Fibroblast of skin of left quadriceps (primary cell): Measurements from ENCODE around the gene C5orf24.
A peak's percentile ranks its signal among the peaks of the same experiment; 100 is the strongest.
"Not testable (repeated sequence)": the region's sequence is repeated elsewhere in the genome, so short reads cannot be mapped to it uniquely, and the experiment has no call there.

Experiments used
- DNase-seq, 2 experiments: peaks; one replicate each; pipeline ENCODE4 v3.0.0-alpha.2; 2013; ENCODE audit warnings: low read depth in 2 of 2

The C5orf24 gene

GRCh38 chr5:134856465-134856864 lies 10.7 kb downstream of the C5orf24 start:
- not testable (repeated sequence) for DNase-seq

- DNase-seq: no peak
These were observed 11.6 kb downstream of the C5orf24 start for GRCh38 chr5:134857401-134857800.

GRCh38 chr5:134864707-134865106 lies 18.9 kb downstream of the C5orf24 start:
- DNase-seq: no peak

GRCh38 chr5:134873494-134873893 lies 27.7 kb downstream of the C5orf24 start:
- no peak for DNase-seq

- DNase-seq: peak; percentile 57 to 69
These were observed 28.4 kb downstream of the C5orf24 start, which contains the start of gene TXNDC15 for GRCh38 chr5:134873987-134874830. TSS of gene TXNDC15 (plus strand) at chr5:134874371. CDS start at chr5:134874428, 57 bp downstream.

- DNase-seq: peak; percentile 63 to 71
These were observed 29.3 kb downstream of the C5orf24 start for GRCh38 chr5:134874831-134875655.

GRCh38 chr5:134877159-134877558 lies 31.4 kb downstream of the C5orf24 start:
- no peak for DNase-seq

- DNase-seq: no peak
These were observed 32.6 kb downstream of the C5orf24 start for GRCh38 chr5:134878403-134878802.

- no peak for DNase-seq
These were observed 33.7 kb downstream of the C5orf24 start for GRCh38 chr5:134879456-134879855.

- not testable (repeated sequence) for DNase-seq
These were observed 35.2 kb downstream of the C5orf24 start for GRCh38 chr5:134880937-134881336.

GRCh38 chr5:134881711-134882110 lies 35.9 kb downstream of the C5orf24 start:
- DNase-seq: not testable (repeated sequence)

- DNase-seq: no peak
These were observed 41.9 kb downstream of the C5orf24 start for GRCh38 chr5:134887593-134888159.

GRCh38 chr5:134889335-134889734 lies 43.6 kb downstream of the C5orf24 start:
- DNase-seq: no peak

- no peak for DNase-seq
These were observed 45.7 kb downstream of the C5orf24 start for GRCh38 chr5:134891473-134891872.

- DNase-seq: no peak
These were observed 46.5 kb downstream of the C5orf24 start for GRCh38 chr5:134892282-134892681.

GRCh38 chr5:134892926-134893325 lies 47.2 kb downstream of the C5orf24 start:
- no peak for DNase-seq

GRCh38 chr5:134893748-134894505 lies 48.2 kb downstream of the C5orf24 start:
- DNase-seq: no peak

GRCh38 chr5:134902071-134902801 lies 56.5 kb downstream of the C5orf24 start:
- no peak for DNase-seq

GRCh38 chr5:134904610-134905245 lies 59.0 kb downstream of the C5orf24 start, which contains the start of gene PCBD2:
TSS of gene PCBD2 (plus strand) at chr5:134905131. CDS start at chr5:134905140, 9 bp downstream.
- peak; percentile 65 to 74 for DNase-seq
